SK-N-SH treated with all-trans-retinoic acid at 6 μM for 48 hours (cell line): ENCODE results near the gene DNAI7.

Experiments used
- ATAC-seq: fragments of 200-7000 bp; cut with Tn5 transposase; 3 replicates; pipeline ENCODE4 v1.9.1; 2020; ENCODE audit warnings: mild to moderate bottlenecking, moderate library complexity
- BACH2 ChIP-seq: fragments of 250-450 bp; sonication (Bioruptor Pico); IDR thresholded peaks from 2 replicates; pipeline ENCODE4 v1.9.0; 2021; ENCODE audit warnings: mild to moderate bottlenecking, borderline replicate concordance
- CSDC2 ChIP-seq: fragments of 250-450 bp; sonication (Bioruptor Pico); IDR thresholded peaks from 2 replicates; pipeline ENCODE4 v1.5.0; 2020; ENCODE audit warnings: mild to moderate bottlenecking, moderate library complexity
- ESRRG ChIP-seq: fragments of 250-450 bp; sonication (Bioruptor Pico); IDR thresholded peaks from 2 replicates; pipeline ENCODE4 v1.6.1; 2021; ENCODE audit warnings: mild to moderate bottlenecking
- GLIS3 ChIP-seq: fragments of 250-450 bp; sonication (Bioruptor Pico); IDR thresholded peaks from 2 replicates; pipeline ENCODE4 v1.5.0; 2020; ENCODE audit warnings: mild to moderate bottlenecking, moderate library complexity
- ISL1 ChIP-seq: fragments of 250-450 bp; sonication (Bioruptor Pico); IDR thresholded peaks from 2 replicates; pipeline ENCODE4 v2.1.2; 2022; ENCODE audit warnings: mild to moderate bottlenecking, moderate library complexity
- OSR1 ChIP-seq: fragments of 250-450 bp; sonication (Bioruptor Pico); IDR thresholded peaks from 2 replicates; pipeline ENCODE4 v1.8.0; 2022; ENCODE audit warnings: moderate library complexity, mild to moderate bottlenecking, inconsistent platforms
- PPARA ChIP-seq: fragments of 250-450 bp; sonication (Bioruptor Pico); IDR thresholded peaks from 2 replicates; pipeline ENCODE4 v1.5.0; 2020; ENCODE audit warnings: mild to moderate bottlenecking, borderline replicate concordance
- RARB ChIP-seq: fragments of 250-450 bp; sonication (Bioruptor Pico); IDR thresholded peaks from 2 replicates; pipeline ENCODE4 v1.8.0; 2021; ENCODE audit warnings: mild to moderate bottlenecking, moderate library complexity
- SNAI2 ChIP-seq: fragments of 250-450 bp; sonication (Bioruptor Pico); IDR thresholded peaks from 2 replicates; pipeline ENCODE4 v1.5.0; 2020; ENCODE audit warnings: mild to moderate bottlenecking, moderate library complexity
- TCF4 ChIP-seq: fragments of 250-450 bp; sonication (Bioruptor Pico); IDR thresholded peaks from 2 replicates; pipeline ENCODE4 v1.8.0; 2021; ENCODE audit warnings: mild to moderate bottlenecking, moderate library complexity, borderline replicate concordance
- TOX ChIP-seq: fragments of 250-450 bp; sonication (Bioruptor Pico); IDR thresholded peaks from 2 replicates; pipeline ENCODE4 v1.8.0; 2021; ENCODE audit warnings: mild to moderate bottlenecking, moderate library complexity, borderline replicate concordance
- ZFP3 ChIP-seq: fragments of 250-450 bp; sonication (Bioruptor Pico); IDR thresholded peaks from 2 replicates; pipeline ENCODE4 v1.5.0; 2020; ENCODE audit warnings: mild to moderate bottlenecking, moderate library complexity
- ZFP30 ChIP-seq: fragments of 450-650 bp; formaldehyde crosslinking; IDR thresholded peaks from 2 replicates; pipeline ENCODE4 v1.5.0; 2022; ENCODE audit warnings: mild to moderate bottlenecking, moderate library complexity
- ZNF565 ChIP-seq: fragments of 450-650 bp; formaldehyde crosslinking; conservative IDR thresholded peaks from 2 replicates; pipeline ENCODE4 v1.5.0; 2020; ENCODE audit warnings: low read depth, mild to moderate bottlenecking, moderate library complexity
- ZNF8 ChIP-seq: fragments of 450-650 bp; formaldehyde crosslinking; IDR thresholded peaks from 2 replicates; pipeline ENCODE4 v1.5.0; 2020; ENCODE audit warnings: mild to moderate bottlenecking, moderate library complexity
- TF ChIP-seq, protein P1 (sequence below): fragments of 250-450 bp; sonication (Bioruptor Pico); IDR thresholded peaks from 2 replicates; pipeline ENCODE4 v1.5.0; 2020; ENCODE audit warnings: mild to moderate bottlenecking, moderate library complexity
- TF ChIP-seq, protein P2 (sequence below): fragments of 250-450 bp; sonication (Bioruptor Pico); IDR thresholded peaks from 2 replicates; pipeline ENCODE4 v1.5.1; 2021; ENCODE audit warnings: mild to moderate bottlenecking, moderate library complexity
- TF ChIP-seq, protein P3 (sequence below): fragments of 250-450 bp; sonication (Bioruptor Pico); IDR thresholded peaks from 2 replicates; pipeline ENCODE4 v1.5.1; 2020; ENCODE audit warnings: low read depth, mild to moderate bottlenecking, moderate library complexity
- TF ChIP-seq, protein P4 (sequence below): fragments of 250-450 bp; sonication (Bioruptor Pico); IDR thresholded peaks from 2 replicates; pipeline ENCODE4 v1.8.0; 2021; ENCODE audit warnings: low read depth, mild to moderate bottlenecking, moderate library complexity, borderline replicate concordance
- TF ChIP-seq, protein P5 (sequence below): fragments of 250-450 bp; sonication (Bioruptor Pico); IDR thresholded peaks from 2 replicates; pipeline ENCODE4 v1.8.0; 2020; ENCODE audit warnings: mild to moderate bottlenecking, moderate library complexity, borderline replicate concordance

The DNAI7 gene

DNA sequence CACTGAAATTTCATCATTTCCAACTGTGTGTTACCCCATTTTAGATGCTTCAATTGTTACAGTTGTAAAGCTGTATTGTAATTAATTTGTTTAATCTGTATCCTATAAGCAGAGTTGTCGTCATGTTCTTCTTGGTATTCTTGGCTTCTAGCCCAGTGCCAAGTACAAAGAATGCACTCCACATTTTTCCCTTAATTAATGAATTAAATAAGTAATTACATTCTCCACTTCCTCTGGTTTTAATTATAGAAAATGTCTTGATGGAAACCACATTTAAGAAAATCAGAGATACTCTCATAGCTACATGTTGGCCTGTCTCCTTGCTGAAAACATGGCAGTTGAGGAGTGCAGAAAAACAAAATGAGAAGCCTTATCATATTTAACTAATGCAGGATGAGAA is 746 bp downstream of the DNAI7 start:
- TF ChIP-seq, protein P1, sequence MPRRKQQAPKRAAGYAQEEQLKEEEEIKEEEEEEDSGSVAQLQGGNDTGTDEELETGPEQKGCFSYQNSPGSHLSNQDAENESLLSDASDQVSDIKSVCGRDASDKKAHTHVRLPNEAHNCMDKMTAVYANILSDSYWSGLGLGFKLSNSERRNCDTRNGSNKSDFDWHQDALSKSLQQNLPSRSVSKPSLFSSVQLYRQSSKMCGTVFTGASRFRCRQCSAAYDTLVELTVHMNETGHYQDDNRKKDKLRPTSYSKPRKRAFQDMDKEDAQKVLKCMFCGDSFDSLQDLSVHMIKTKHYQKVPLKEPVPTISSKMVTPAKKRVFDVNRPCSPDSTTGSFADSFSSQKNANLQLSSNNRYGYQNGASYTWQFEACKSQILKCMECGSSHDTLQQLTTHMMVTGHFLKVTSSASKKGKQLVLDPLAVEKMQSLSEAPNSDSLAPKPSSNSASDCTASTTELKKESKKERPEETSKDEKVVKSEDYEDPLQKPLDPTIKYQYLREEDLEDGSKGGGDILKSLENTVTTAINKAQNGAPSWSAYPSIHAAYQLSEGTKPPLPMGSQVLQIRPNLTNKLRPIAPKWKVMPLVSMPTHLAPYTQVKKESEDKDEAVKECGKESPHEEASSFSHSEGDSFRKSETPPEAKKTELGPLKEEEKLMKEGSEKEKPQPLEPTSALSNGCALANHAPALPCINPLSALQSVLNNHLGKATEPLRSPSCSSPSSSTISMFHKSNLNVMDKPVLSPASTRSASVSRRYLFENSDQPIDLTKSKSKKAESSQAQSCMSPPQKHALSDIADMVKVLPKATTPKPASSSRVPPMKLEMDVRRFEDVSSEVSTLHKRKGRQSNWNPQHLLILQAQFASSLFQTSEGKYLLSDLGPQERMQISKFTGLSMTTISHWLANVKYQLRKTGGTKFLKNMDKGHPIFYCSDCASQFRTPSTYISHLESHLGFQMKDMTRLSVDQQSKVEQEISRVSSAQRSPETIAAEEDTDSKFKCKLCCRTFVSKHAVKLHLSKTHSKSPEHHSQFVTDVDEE = no peak
- TF ChIP-seq ESRRG (CRISPR knock-in tag) (no peak), GLIS3 (no peak), ISL1 (CRISPR knock-in tag) (peak; percentile 70)
- TF ChIP-seq, protein P2, sequence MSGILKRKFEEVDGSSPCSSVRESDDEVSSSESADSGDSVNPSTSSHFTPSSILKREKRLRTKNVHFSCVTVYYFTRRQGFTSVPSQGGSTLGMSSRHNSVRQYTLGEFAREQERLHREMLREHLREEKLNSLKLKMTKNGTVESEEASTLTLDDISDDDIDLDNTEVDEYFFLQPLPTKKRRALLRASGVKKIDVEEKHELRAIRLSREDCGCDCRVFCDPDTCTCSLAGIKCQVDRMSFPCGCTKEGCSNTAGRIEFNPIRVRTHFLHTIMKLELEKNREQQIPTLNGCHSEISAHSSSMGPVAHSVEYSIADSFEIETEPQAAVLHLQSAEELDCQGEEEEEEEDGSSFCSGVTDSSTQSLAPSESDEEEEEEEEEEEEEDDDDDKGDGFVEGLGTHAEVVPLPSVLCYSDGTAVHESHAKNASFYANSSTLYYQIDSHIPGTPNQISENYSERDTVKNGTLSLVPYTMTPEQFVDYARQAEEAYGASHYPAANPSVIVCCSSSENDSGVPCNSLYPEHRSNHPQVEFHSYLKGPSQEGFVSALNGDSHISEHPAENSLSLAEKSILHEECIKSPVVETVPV = peak; percentile 60; the same call in 1 of the 2 replicates
- ATAC-seq = peak; percentile 47

DNA sequence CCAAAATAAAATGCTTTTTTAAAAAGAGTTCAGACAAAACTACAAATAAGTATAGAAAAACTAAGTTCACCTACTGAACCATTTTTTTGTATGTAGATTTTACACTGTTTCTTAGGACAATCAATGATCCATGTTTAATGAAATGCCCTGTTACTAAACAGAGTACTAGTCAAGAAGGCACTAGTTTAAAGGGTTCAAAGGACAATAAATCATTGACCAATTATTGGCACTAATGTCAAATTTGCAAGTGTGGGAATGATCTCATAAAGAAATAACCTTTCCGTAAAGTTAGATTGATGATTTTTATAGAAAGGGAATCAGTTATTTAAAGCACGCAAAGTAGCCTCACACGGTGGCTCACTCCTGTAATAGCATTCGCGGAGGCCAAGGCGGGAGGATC is 4.2 kb downstream of the DNAI7 start:
- no peak for ATAC-seq

More for the DNA sequence above, 4.2 kb downstream of the DNAI7 start:
- TF ChIP-seq BACH2 (CRISPR knock-in tag) (no peak), SNAI2 (CRISPR knock-in tag) (no peak), TCF4 (no peak), ESRRG (CRISPR knock-in tag) (no peak), TOX (no peak), ZFP3 (CRISPR knock-in tag) (no peak), GLIS3 (no peak), ZNF565 (CRISPR knock-in tag) (no peak), PPARA (CRISPR knock-in tag) (no peak), CSDC2 (CRISPR knock-in tag) (no peak), ZFP30 (CRISPR knock-in tag) (no peak), OSR1 (CRISPR knock-in tag) (no peak), ISL1 (CRISPR knock-in tag) (no peak), RARB (no peak), ZNF8 (CRISPR knock-in tag) (no peak)
- TF ChIP-seq, protein P3, sequence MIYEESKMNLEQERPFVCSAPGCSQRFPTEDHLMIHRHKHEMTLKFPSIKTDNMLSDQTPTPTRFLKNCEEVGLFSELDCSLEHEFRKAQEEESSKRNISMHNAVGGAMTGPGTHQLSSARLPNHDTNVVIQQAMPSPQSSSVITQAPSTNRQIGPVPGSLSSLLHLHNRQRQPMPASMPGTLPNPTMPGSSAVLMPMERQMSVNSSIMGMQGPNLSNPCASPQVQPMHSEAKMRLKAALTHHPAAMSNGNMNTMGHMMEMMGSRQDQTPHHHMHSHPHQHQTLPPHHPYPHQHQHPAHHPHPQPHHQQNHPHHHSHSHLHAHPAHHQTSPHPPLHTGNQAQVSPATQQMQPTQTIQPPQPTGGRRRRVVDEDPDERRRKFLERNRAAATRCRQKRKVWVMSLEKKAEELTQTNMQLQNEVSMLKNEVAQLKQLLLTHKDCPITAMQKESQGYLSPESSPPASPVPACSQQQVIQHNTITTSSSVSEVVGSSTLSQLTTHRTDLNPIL (CRISPR knock-in tag) = no peak
- TF ChIP-seq, protein P1 = no peak
- TF ChIP-seq, protein P4, sequence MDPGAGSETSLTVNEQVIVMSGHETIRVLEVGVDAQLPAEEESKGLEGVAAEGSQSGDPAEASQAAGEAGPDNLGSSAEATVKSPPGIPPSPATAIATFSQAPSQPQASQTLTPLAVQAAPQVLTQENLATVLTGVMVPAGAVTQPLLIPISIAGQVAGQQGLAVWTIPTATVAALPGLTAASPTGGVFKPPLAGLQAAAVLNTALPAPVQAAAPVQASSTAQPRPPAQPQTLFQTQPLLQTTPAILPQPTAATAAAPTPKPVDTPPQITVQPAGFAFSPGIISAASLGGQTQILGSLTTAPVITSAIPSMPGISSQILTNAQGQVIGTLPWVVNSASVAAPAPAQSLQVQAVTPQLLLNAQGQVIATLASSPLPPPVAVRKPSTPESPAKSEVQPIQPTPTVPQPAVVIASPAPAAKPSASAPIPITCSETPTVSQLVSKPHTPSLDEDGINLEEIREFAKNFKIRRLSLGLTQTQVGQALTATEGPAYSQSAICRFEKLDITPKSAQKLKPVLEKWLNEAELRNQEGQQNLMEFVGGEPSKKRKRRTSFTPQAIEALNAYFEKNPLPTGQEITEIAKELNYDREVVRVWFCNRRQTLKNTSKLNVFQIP (CRISPR knock-in tag) = no peak
- TF ChIP-seq, protein P2 = no peak
- TF ChIP-seq, protein P5, sequence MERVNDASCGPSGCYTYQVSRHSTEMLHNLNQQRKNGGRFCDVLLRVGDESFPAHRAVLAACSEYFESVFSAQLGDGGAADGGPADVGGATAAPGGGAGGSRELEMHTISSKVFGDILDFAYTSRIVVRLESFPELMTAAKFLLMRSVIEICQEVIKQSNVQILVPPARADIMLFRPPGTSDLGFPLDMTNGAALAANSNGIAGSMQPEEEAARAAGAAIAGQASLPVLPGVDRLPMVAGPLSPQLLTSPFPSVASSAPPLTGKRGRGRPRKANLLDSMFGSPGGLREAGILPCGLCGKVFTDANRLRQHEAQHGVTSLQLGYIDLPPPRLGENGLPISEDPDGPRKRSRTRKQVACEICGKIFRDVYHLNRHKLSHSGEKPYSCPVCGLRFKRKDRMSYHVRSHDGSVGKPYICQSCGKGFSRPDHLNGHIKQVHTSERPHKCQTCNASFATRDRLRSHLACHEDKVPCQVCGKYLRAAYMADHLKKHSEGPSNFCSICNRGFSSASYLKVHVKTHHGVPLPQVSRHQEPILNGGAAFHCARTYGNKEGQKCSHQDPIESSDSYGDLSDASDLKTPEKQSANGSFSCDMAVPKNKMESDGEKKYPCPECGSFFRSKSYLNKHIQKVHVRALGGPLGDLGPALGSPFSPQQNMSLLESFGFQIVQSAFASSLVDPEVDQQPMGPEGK (CRISPR knock-in tag) = no peak
- TF ChIP-seq, all 23 proteins: peak for 0
